Activated CD8-positive, alpha-beta memory T cell treated with anti-CD3 and anti-CD28 coated beads, Interleukin-2, amount 50 U/mL, for 48 hours (primary cell): ENCODE results near the gene CHMP4B.

Source experiments
- DNase-seq: peaks from one replicate; pipeline ENCODE4 v3.0.0-alpha.2; 2020

The CHMP4B gene

GRCh38 chr20:33841436-33841799 is 30.3 kb downstream of the CHMP4B start:
- no peak for DNase-seq

DNA sequence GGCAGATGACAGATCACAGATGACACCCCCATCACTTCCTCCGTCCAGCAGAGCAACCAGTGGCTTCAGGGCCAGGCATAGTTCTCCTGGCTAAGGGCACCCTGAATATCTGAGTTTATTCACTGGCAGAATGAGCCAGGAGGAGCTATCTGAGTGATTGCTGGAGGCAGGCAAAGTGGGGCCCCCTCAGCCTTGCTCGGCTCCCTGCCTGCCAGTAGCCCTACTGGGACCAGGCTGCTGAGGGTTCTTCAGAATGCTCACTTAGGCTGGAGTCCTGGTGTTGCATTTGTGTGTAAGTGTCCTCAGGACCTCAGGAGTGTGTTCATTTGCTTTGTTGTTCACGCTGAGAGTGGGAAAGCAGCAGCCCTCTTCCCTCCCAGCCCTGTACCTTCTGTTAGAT is 31.2 kb downstream of the CHMP4B start:
- DNase-seq: no peak

DNA sequence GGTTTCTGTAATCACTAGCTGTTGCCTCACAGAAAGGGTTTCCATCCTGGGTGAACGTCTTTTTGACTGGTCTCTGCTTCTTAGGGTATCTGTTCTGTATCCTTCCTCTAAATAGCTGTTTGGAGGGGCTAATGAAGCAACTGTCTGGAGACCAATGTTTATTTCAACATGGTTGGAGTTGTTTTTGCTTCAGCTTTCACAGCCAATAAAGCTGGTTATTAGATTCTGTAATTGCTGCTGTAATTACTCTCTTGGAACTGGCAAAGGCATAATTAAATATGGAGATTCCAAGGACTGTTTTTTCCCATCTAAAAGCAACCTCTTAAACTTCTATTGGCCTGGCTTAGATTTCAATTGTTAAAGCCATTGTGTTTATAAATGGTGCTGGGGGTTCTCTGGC is 31.9 kb downstream of the CHMP4B start:
- no peak for DNase-seq

- DNase-seq: no peak
Observed at GRCh38 chr20:33843854-33844253, 32.7 kb downstream of the CHMP4B start.

- DNase-seq: no peak
Observed at GRCh38 chr20:33846291-33846935, 35.3 kb downstream of the CHMP4B start.

DNA sequence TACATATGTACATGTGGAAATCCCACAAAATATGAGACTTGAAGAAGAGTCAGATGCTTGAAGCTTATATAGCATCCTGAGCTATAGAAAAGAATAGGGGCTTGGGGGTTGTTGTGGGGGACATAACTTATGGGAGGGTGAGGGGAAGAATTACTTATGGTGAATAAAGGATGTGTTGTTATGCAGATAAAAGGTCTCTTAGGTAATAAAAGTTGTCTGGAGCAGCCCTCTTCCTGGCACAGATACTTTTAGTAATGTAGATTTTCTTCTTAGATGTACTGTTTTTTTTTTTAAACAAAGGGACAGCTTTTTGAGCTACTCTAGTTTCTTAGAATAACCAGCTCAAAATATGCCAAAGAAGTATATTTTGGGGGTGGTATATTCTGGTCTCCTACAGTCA is 35.9 kb downstream of the CHMP4B start:
- DNase-seq: no peak

- no peak for DNase-seq
Observed at GRCh38 chr20:33848391-33848790, 37.2 kb downstream of the CHMP4B start.

GRCh38 chr20:33850159-33850558 is 39.0 kb downstream of the CHMP4B start:
- no peak for DNase-seq

- no peak for DNase-seq
Observed at GRCh38 chr20:33851842-33852466, 40.8 kb downstream of the CHMP4B start.

- DNase-seq: no peak
Observed at GRCh38 chr20:33852626-33853506, 41.7 kb downstream of the CHMP4B start.

GRCh38 chr20:33853507-33853813 is 42.3 kb downstream of the CHMP4B start:
- DNase-seq: no peak

- no peak for DNase-seq
Observed at GRCh38 chr20:33857722-33858563, 46.8 kb downstream of the CHMP4B start.

- no peak for DNase-seq
Observed at GRCh38 chr20:33858666-33859065, 47.5 kb downstream of the CHMP4B start.

GRCh38 chr20:33859157-33859695 is 48.1 kb downstream of the CHMP4B start:
- DNase-seq: no peak

- no peak for DNase-seq
Observed at GRCh38 chr20:33859751-33860150, 48.6 kb downstream of the CHMP4B start.

- DNase-seq: no peak
Observed at GRCh38 chr20:33861458-33861857, 50.3 kb downstream of the CHMP4B start.

DNA sequence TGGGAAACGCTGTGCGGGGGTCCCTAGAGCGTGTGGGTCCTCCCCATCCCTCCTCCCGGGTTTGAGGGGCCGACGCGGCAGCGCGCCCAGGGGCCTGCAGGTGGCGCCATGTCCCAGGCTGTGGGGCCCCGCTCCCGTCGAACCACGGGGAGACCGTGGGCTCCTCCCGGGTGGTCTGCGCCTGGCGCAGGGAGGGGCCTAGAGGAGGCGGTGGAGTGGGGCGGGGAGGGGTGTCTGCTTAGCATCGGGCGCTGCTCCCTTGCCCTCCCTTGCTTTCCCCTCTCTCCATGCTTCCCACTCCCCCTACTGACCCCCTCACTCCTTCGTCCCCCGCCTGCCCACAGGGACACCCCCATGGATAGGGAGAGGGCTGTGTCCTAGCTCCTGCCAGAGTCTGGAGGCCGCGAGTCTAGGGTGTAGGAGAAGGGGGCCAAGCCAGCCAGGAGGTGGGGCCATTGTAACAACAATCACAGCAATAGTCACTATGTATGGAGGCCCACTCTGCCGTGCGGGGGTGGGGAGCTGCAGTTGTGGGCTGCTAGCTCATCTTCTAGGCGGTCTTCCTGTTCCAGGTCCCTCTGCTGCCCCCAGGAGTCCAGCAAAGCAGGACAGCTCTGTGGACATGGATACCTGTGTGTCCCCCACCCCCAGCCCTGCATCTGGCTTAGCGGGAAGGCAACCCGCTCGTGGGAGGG is 51.7 kb downstream of the CHMP4B start:
- DNase-seq: peak; percentile 87

GRCh38 chr20:33863440-33864323 is 52.5 kb downstream of the CHMP4B start:
- no peak for DNase-seq

DNA sequence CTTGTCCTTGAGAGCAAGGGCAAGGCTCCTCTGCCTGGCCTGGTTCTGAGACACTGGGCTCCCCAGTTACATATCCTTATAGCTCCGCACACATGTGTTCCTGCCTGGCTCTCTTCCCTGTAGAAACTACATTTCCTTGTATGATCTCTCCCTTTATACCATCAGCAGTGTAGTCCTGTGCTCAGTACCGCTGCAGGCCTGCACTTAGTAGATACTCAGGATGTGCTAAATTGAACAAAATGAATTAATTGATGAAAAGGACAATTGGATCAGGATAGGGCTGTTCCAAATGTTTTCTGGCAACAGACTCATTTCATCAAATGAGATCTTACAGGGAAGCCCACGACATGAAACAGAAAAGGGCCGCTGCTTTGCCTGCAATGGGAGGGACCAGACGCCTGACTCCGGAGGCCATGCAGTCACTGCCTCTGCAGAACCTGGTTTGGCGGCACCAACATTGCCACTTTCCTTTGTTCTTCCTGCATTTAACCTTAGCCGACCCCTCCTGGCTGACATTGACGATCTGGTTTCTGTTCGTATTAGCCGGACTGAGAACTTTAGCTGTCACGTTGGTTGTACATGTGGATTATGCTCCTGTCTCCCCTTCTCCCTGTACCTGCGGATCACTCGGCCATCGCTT is 53.3 kb downstream of the CHMP4B start:
- DNase-seq: no peak

DNA sequence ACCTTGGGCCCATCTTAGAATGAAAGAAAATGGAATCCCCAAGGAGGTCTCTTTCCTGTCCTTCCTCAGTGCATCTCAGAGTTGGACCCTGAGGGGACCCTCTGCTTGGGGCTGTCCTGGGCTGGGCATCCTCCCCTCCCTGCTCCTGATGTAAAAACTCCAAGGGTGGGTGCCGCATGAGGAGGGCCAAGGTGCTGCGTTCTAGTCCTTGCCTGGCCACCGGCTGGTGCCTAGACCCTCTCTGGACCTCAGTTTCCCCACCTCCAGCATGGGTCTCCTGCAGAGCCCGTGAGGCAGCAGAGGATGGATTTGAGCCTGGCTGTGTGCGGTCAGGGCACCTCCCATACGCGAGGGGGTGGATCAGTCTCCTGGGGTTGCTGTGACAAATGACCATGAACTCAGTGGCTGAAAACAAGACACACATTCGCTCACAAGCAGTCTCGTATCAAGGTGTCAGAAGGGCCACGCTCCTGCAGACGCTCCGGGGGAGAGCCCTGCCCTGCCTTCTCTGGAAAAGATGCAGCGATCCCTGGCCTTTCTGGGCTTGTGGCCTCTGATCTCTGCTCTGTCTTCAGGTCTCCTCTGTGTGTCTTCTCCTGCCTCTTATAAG is 54.7 kb downstream of the CHMP4B start:
- DNase-seq: no peak
